ENCODE results near the gene USF1.
"Not testable (repeated sequence)": the region's sequence is repeated elsewhere in the genome, so short reads cannot be mapped to it uniquely, and the experiment has no call there.

USF1 gene

GRCh38 chr1:160997323-160998038 lies 48.3 kb downstream of the USF1 start:
- DNase-seq (ENCODE audit: extremely low spot score, insufficient read length, low read depth) = peak; percentile 38
- peak; percentile 52 for FAIRE-seq

DNA sequence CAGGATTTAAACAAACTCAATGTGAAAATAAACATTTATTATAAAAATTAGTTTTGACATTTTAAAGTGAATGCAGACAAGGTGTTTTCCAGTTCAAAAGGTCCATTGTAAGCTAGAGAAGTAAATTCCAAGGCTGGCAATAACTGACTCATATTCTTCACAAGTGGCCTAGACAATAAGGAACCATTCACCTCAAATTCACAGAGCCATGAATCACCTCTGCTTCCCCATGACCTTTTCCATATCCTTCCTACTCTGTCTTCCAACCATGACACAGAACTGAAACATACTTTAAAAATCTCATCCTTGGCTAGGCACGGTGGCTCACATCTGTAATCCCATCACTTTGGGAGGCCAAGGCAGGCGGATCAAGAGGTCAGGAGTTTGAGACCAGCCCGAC lies 49.6 kb downstream of the USF1 start:
- DNase-seq (ENCODE audit: extremely low spot score, insufficient read length, low read depth) (no peak), FAIRE-seq (no peak)

GRCh38 chr1:160993544-160994193 lies 52.1 kb downstream of the USF1 start:
- FAIRE-seq = no peak
- DNase-seq (ENCODE audit: extremely low spot score, insufficient read length, low read depth) = no peak

DNA sequence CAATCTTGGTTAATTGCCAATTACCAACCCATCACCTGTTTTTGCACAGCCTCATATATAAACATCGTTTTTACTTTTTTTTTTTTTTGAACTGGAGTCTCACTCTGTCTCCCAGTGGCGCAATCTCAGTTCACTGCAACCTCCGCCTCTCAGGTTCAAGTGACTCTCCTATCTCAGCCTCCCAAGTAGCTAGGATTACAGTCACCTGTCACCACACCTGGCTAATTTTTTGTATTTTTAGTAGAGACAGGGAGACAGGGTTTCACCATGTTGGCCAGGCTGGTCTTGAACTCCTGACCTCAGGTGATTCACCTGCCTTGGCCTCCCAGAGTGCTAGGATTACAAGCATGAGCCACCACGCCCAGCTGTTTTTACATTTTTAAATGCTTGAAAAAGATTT lies 53.7 kb downstream of the USF1 start:
- FAIRE-seq; DNase-seq (ENCODE audit: extremely low spot score, insufficient read length, low read depth): not testable (repeated sequence)

All from GM18507 (cell line).